ENCODE results near the gene MUC21. TPM values are rescaled to one million over a fixed set of nuclear protein-coding genes. Genes with fewer than 3 reads are reported as not detected.

Gene MUC21
- total and polyA plus RNA-seq, 9 of the 15 experiments (the other 6 are each of a cell fraction or from before 2014, with no cell fraction given), result not detected

GRCh38 chr6:31031095-31031494, 47.6 kb downstream of the MUC21 start:
- CTCF ChIA-PET (ENCODE audit: low intra/inter-chr PET ratio), result no interaction called here
- no peak for FAIRE-seq
- no peak for DNase-seq (ENCODE audit: extremely low read depth in 1 of 4, low spot score in 3 of 4)
- ATAC-seq, result no peak
- Histone ChIP-seq H3K9me1 (ENCODE audit: control insufficient read depth, insufficient read depth, low read length) (no peaks in the 10 kb centered on the region), H3K27me3 (ENCODE audit: control insufficient read depth in 2 of 2, insufficient read depth in 2 of 2, low read length in 2 of 2) (peaks cover 31 to 51% of the 10 kb centered on the region in 2 experiments), H3K36me3 (ENCODE audit: control insufficient read depth, insufficient read depth, low read length) (no peaks in the 10 kb centered on the region), H3K4me2 (ENCODE audit: insufficient read depth, low read length) (no peak overlapping the region), H2AFZ (ENCODE audit: low read depth, low read length) (no peak overlapping the region), H3K9ac (ENCODE audit: insufficient read depth in 1 of 2, low read depth in 2 of 2, low read length in 2 of 2) (no peak overlapping the region), H3K4me1 (replicated peaks in 1 of 2; ENCODE audit: control insufficient read depth in 2 of 2, insufficient read depth in 2 of 2, low read length in 2 of 2) (no peaks in the 10 kb centered on the region), H3K4me3 (no peak overlapping the region), H3K27ac (ENCODE audit: extremely low read depth, low read depth, low read length) (no peak overlapping the region), H4K20me1 (replicated peaks; ENCODE audit: control insufficient read depth, insufficient read depth, low read length) (no peaks in the 10 kb centered on the region), H3K79me2 (ENCODE audit: control insufficient read depth, insufficient read depth, low read length) (no peaks in the 10 kb centered on the region), H3K9me3 (replicated peaks; ENCODE audit: control insufficient read depth, insufficient read depth, low read depth, low read length) (no peaks in the 10 kb centered on the region)
- TF ChIP-seq ZNF134 (CRISPR knock-in tag; conservative IDR thresholded peaks at IDR 0.05) (no peak), SETDB1 (IDR thresholded peaks at IDR 0.05; ENCODE audit: low read length) (no peak), ZNF165 (CRISPR knock-in tag; IDR thresholded peaks at IDR 0.05; ENCODE audit: borderline replicate concordance) (no peak), ERF (CRISPR knock-in tag; IDR thresholded peaks at IDR 0.05) (no peak), RUNX1 (IDR thresholded peaks at IDR 0.05; ENCODE audit: low read depth) (no peak), EWSR1 (IDR thresholded peaks at IDR 0.05; ENCODE audit: borderline replicate concordance, low read depth, partially characterized antibody) (no peak), ZNF253 (CRISPR knock-in tag; conservative IDR thresholded peaks at IDR 0.05) (no peak), ZNF263 (CRISPR knock-in tag; IDR thresholded peaks at IDR 0.05; ENCODE audit: borderline replicate concordance) (no peak), CREM (IDR thresholded peaks at IDR 0.05; ENCODE audit: low read depth) (no peak)
- TF ChIP-seq, protein P1, sequence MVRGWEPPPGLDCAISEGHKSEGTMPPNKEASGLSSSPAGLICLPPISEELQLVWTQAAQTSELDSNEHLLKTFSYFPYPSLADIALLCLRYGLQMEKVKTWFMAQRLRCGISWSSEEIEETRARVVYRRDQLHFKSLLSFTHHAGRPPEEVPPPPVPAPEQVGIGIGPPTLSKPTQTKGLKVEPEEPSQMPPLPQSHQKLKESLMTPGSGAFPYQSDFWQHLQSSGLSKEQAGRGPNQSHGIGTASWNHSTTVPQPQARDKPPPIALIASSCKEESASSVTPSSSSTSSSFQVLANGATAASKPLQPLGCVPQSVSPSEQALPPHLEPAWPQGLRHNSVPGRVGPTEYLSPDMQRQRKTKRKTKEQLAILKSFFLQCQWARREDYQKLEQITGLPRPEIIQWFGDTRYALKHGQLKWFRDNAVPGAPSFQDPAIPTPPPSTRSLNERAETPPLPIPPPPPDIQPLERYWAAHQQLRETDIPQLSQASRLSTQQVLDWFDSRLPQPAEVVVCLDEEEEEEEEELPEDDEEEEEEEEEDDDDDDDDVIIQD (CRISPR knock-in tag; IDR thresholded peaks at IDR 0.05), result no peak
- intact Hi-C loops (cut with micrococcal nuclease), result no loop called here
- in situ Hi-C loops (cut with MboI), result no loop called here
- POLR2A ChIA-PET, result no interaction called here
- no TSS peak for BruUV-seq (replicated peaks)
- 0% methylated on average over 6 of the region's 6 CpGs for WGBS (ENCODE audit: insufficient coverage, low coverage, missing lambda C conversion rate)
